LNCaP clone FGC (cell line): ENCODE results near the gene STAT4.

Source experiments
- DNase-seq: peaks from one replicate; pipeline ENCODE4 v3.0.0-alpha.2; 2011; ENCODE audit warnings: low read depth
- H3K4me3 ChIP-seq: 2 replicates; pipeline ENCODE4 v1.5.1; 2011; ENCODE audit warnings: mild to moderate bottlenecking, low read depth, low read length, control low read depth
- TF ChIP-seq, protein P1 (sequence below): IDR thresholded peaks from 2 replicates; pipeline ENCODE4 v1.5.1; 2012; ENCODE audit warnings: mild to moderate bottlenecking; ENCODE audit not compliant: control insufficient read depth, insufficient read depth; ENCODE audit errors: extremely low read depth

Gene STAT4

DNA sequence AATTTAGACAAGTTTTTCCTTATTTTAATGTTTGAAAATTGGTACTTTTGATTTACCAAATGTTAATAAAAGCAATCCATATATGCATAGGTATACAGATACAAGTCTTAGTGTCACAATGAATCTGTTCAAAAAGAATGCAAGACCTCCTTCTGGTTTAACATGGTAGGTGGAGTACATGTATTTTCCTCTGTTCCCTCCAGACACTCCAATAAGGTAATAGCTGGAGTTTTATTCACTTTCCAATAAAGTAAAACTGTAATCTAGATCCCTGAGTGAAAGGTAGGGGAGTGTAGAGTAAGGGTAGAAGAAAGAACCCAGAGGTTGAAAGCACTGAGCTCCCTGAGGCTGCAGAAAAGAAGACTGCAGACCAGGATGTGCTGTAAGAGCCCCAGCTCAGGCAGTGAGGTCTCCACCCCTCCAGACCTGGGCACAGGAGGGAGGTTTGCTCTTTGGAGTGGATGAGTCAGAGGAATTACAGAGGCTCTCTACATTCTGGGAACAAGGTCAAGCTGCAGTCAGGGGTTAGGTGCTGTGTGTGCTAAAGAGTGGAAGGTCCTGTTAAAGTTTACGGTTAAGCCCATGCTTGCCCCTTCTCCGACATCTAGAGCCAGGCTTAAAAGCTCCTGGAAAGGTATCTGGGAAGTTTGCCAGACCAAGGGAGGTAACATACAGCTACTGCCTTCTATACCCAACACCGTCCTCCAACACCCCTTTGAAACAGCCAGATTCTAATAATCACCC lies 109.2 kb downstream of the STAT4 start:
- DNase-seq: no peak
- TF ChIP-seq, protein P1, sequence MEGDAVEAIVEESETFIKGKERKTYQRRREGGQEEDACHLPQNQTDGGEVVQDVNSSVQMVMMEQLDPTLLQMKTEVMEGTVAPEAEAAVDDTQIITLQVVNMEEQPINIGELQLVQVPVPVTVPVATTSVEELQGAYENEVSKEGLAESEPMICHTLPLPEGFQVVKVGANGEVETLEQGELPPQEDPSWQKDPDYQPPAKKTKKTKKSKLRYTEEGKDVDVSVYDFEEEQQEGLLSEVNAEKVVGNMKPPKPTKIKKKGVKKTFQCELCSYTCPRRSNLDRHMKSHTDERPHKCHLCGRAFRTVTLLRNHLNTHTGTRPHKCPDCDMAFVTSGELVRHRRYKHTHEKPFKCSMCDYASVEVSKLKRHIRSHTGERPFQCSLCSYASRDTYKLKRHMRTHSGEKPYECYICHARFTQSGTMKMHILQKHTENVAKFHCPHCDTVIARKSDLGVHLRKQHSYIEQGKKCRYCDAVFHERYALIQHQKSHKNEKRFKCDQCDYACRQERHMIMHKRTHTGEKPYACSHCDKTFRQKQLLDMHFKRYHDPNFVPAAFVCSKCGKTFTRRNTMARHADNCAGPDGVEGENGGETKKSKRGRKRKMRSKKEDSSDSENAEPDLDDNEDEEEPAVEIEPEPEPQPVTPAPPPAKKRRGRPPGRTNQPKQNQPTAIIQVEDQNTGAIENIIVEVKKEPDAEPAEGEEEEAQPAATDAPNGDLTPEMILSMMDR: no peak
- no peak overlapping the region for H3K4me3 ChIP-seq

DNA sequence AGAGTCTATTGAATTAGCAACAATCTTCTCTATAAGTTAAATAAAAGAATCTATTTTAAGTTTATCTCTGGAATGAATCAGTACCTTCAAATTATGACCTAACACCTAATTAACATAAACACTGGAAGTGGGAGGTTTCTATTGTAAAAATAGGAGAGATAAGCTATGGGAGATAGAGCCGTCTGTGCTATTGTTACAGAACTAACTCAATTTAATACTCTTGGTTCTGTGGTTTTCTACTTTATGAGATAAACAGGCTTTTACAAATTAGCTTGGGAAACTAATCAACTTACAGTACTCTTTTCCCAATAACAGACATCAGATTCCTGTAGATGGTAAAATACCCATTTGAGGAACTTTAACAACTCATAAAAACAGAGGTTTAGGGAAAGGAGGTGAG lies 111.2 kb downstream of the STAT4 start:
- no peak overlapping the region for H3K4me3 ChIP-seq
- TF ChIP-seq, protein P1: no peak
- DNase-seq: no peak

DNA sequence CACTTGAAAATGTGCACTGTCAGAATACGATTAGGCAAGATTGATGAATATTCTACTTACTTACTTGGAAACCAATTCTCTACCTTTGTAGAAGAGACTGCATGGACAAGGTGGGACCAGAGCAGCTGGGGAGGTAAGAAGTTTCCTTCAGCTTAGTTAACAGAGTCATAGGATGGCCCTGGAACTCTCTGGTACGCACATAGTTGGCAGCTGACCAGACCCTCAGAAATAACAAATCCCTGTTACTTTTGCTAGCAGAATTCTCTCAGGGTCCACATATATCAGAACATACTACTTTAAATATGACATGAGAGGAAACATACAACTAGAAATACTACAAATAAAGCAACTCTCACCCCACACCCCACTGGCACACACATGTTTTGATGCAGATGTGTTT lies 112.1 kb downstream of the STAT4 start:
- no peak overlapping the region for H3K4me3 ChIP-seq
- DNase-seq: no peak
- TF ChIP-seq, protein P1: no peak

DNA sequence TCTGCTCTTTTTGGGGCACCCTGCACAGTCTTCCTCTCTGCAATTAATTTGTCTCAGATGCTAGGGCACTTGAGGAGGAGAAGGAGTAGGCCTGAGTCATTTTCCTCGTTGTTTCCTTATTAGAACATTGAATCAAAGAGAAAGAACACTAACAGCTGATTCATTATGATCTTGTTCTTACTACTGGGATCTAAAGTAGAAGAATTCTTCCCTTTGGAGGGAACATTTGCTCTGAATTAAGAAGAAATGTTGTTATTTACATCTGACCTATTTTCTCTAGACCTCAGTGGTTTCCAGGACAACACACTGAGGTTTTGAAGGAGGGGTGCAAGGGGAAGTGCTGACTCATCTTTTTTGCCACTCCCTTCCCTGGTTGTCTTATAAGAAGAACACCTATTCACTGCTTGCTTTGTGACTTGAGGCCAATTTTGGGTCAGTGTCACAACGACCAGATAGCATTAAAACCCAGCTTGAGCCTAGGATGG lies 112.5 kb downstream of the STAT4 start:
- DNase-seq: no peak
- TF ChIP-seq, protein P1: no peak
- no peak overlapping the region for H3K4me3 ChIP-seq

DNA sequence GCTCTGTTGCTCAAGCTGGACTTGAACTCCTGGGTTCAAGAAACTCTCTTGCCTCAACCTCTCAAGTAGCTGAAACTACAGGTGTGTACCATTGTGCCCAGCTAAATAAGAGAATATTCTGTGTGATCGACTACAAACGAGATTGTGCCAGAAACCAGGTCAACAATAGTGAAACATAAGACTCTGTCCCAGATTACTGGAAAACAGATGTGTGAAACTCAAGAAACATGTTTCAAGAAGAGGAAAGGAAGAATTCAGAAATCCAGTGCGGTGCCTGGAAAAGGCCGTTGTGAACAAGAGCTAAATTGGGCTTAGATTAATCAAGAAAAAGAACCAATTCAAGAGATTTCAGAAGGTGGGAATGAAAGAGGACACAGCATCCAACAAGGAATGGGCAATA lies 113.4 kb downstream of the STAT4 start:
- no peak for DNase-seq
- TF ChIP-seq, protein P1: no peak

DNA sequence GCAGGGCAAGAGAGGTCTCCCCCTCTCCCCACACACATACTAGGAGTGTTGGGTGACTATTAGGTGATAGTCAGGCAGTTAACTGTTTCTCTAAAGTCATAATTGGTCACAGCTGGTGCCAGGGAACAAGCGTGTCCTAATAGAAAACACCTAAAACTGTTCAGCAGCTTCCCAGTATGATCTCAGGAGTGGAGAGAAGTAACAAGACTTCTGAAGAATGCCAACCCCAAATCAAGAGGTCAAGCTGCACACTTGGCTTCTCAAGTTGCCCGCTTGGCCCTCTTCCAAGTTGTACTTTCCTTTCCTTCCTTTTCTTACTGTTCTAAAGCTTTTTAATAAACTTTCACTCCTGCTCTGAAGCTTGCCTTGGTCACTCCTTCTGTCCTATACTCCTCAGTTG lies 114.4 kb downstream of the STAT4 start:
- H3K4me3 ChIP-seq: no peak overlapping the region
- TF ChIP-seq, protein P1: no peak
- no peak for DNase-seq

More for the DNA sequence above, 113.4 kb downstream of the STAT4 start:
- H3K4me3 ChIP-seq: no peak overlapping the region
